Chondrocyte (in vitro differentiated cells): ENCODE data around the gene CNTN6. TPM values are rescaled to one million over a fixed set of nuclear protein-coding genes. Genes with fewer than 3 reads are reported as not detected.

Experiments used
- DNase-seq: peaks from one replicate; pipeline ENCODE4 v3.0.0; 2021; ENCODE audit warnings: mixed read lengths, low spot score
- H3K27ac Mint-ChIP-seq: one replicate; pipeline ENCODE4 v1.8.0; 2021; ENCODE audit warnings: mild to moderate bottlenecking, moderate library complexity, mixed read lengths; ENCODE audit not compliant: unreplicated experiment
- H3K27me3 Mint-ChIP-seq: 2 replicates; pipeline ENCODE4 v1.8.0; 2021; ENCODE audit warnings: low read depth, mixed read lengths
- H3K36me3 Mint-ChIP-seq: 2 replicates; pipeline ENCODE4 v1.8.0; 2021; ENCODE audit warnings: low read depth, mixed read lengths
- H3K4me1 Mint-ChIP-seq: 2 replicates; pipeline ENCODE4 v1.8.0; 2021; ENCODE audit warnings: low read depth, mild to moderate bottlenecking, mixed read lengths
- H3K4me3 Mint-ChIP-seq: one replicate; pipeline ENCODE4 v1.8.0; 2021; ENCODE audit warnings: mild to moderate bottlenecking, moderate library complexity, mixed read lengths; ENCODE audit not compliant: unreplicated experiment
- H3K9me3 Mint-ChIP-seq: 2 replicates; pipeline ENCODE4 v1.8.0; 2021; ENCODE audit warnings: low read depth, mixed read lengths
- CTCF ChIP-seq: fragments of 200-600 bp; sonication (generic); IDR thresholded peaks from 2 replicates; pipeline ENCODE4 v1.5.0; 2021; ENCODE audit warnings: antibody characterized with exemption, mild to moderate bottlenecking, moderate library complexity
- total RNA-seq: library from RNA; stranded (reverse); gene quantifications from 3 replicates; pipeline ENCODE4 v1.2.1, GENCODE V29; 2021

The CNTN6 gene
- total RNA-seq, 1 donor from 2014 or later = 2.2 TPM

DNA sequence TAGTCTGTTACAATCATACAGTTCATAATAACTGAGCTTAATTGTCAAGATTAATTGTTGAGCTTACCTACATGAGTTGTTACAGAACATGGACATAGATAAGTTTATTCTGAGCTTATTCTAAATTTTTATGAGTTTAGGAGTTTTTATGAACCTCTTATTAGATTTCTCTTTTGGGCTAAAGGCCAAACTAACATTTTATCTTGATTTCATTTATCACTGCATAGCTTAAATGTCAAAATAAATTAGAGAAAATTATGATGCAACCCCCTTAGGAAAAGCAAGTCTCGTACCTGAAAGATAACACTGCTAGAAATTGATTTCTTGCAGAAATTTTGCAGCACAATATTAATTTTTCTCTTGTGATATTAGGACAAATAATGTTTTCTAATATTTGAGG, 54.5 kb downstream of the CNTN6 start:
- no peak for DNase-seq
- H3K9me3 Mint-ChIP-seq = no peaks in the 10 kb centered on the region
- H3K27me3 Mint-ChIP-seq = no peaks in the 10 kb centered on the region
- no peak overlapping the region for H3K27ac Mint-ChIP-seq
- H3K36me3 Mint-ChIP-seq = no peaks in the 10 kb centered on the region
- H3K4me1 Mint-ChIP-seq = peaks cover 7% of the 10 kb centered on the region
- TF ChIP-seq CTCF = no peak
- H3K4me3 Mint-ChIP-seq = no peak overlapping the region

GRCh38 chr3:1147819-1148218, 55.0 kb downstream of the CNTN6 start:
- no peak for DNase-seq
- Mint-ChIP-seq H3K27ac (no peak overlapping the region), H3K27me3 (no peaks in the 10 kb centered on the region), H3K4me1 (peaks cover 7% of the 10 kb centered on the region), H3K9me3 (no peaks in the 10 kb centered on the region), H3K4me3 (no peak overlapping the region), H3K36me3 (no peaks in the 10 kb centered on the region)
- no peak for TF ChIP-seq CTCF

GRCh38 chr3:1164101-1164500, 71.3 kb downstream of the CNTN6 start:
- Mint-ChIP-seq H3K27ac (no peak overlapping the region), H3K9me3 (peaks cover 3% of the 10 kb centered on the region), H3K27me3 (peaks cover 5% of the 10 kb centered on the region), H3K36me3 (peaks cover 3% of the 10 kb centered on the region), H3K4me3 (no peak overlapping the region), H3K4me1 (no peaks in the 10 kb centered on the region)
- TF ChIP-seq CTCF = no peak
- no peak for DNase-seq

- Mint-ChIP-seq H3K27ac (no peak overlapping the region), H3K36me3 (no peaks in the 10 kb centered on the region), H3K27me3 (no peaks in the 10 kb centered on the region), H3K4me3 (no peak overlapping the region), H3K9me3 (no peaks in the 10 kb centered on the region), H3K4me1 (no peaks in the 10 kb centered on the region)
- no peak for DNase-seq
- no peak for TF ChIP-seq CTCF
Observed at GRCh38 chr3:1171320-1171719, 78.5 kb downstream of the CNTN6 start.

GRCh38 chr3:1172644-1173043, 79.8 kb downstream of the CNTN6 start:
- H3K27me3 Mint-ChIP-seq = no peaks in the 10 kb centered on the region
- no peak overlapping the region for H3K27ac Mint-ChIP-seq
- H3K9me3 Mint-ChIP-seq = peaks cover 3% of the 10 kb centered on the region
- TF ChIP-seq CTCF = no peak
- no peak overlapping the region for H3K4me3 Mint-ChIP-seq
- H3K36me3 Mint-ChIP-seq = no peaks in the 10 kb centered on the region
- H3K4me1 Mint-ChIP-seq = no peaks in the 10 kb centered on the region
- no peak for DNase-seq
